Spinal cord (tissue), 10 donors: ENCODE data around the gene SF3B3. TPM values are rescaled to one million over a fixed set of nuclear protein-coding genes. Genes with fewer than 3 reads are reported as not detected.

Source experiments
- DNase-seq, 6 donors: peaks; one replicate each; pipeline versions ENCODE4 v3.0.0 to v3.0.0-alpha.2; 2013 to 2015; ENCODE audit warnings: low spot score in 6 of 6, low read depth in 4 of 6
- H3K27ac ChIP-seq: one replicate; pipeline ENCODE4 v1.5.1; 2013; ENCODE audit warnings: low read depth, low read length, control low read depth
- H3K27me3 ChIP-seq: one replicate; pipeline ENCODE4 v1.6.1; 2013; ENCODE audit warnings: low read length; ENCODE audit not compliant: control insufficient read depth, insufficient read depth
- H3K36me3 ChIP-seq: one replicate; pipeline ENCODE4 v1.6.1; 2013; ENCODE audit warnings: low read length; ENCODE audit not compliant: control insufficient read depth, insufficient read depth
- H3K4me1 ChIP-seq: one replicate; pipeline ENCODE4 v1.6.1; 2013; ENCODE audit warnings: low read length; ENCODE audit not compliant: control insufficient read depth, insufficient read depth
- H3K4me3 ChIP-seq: one replicate; pipeline ENCODE4 v1.5.1; 2013; ENCODE audit warnings: low read depth, low read length, control low read depth
- H3K9me3 ChIP-seq: one replicate; pipeline ENCODE4 v1.6.1; 2013; ENCODE audit warnings: low read length; ENCODE audit not compliant: control insufficient read depth, insufficient read depth
- whole genome bisulfite sequencing: methylation state at CpG from one replicate; pipeline ENCODE4 v1.1.5; 2013; ENCODE audit warnings: missing lambda C conversion rate; ENCODE audit not compliant: insufficient coverage; 5-methylcytosine and 5-hydroxymethylcytosine counted together
- polyA plus RNA-seq, 2 donors: library from polyadenylated mRNA; unstranded; fragments of 120-200 nt; gene quantifications; one replicate each; pipeline ENCODE4 v1.2.1, GENCODE V29; 2013; ENCODE audit not compliant: insufficient read length in 2 of 2
- total RNA-seq, 2 donors: library from RNA; depleted of rRNA in 1 of 2; stranded (reverse); fragments of 120-200 nt in 1 of 2; fragments of >200 nt in 1 of 2; gene quantifications; one replicate each; pipeline versions ENCODE4 v1.2.3 to v1.2.4, GENCODE V29; 2013 to 2014
- donor health status: healthy.

SF3B3 gene
- total and polyA plus RNA-seq, 4 donors = 111 to 291 (median 211) TPM

- H3K4me1 ChIP-seq = peaks cover 12% of the 10 kb centered on the region
- no peak overlapping the region for H3K4me3 ChIP-seq
- DNase-seq = no peak
- no peaks in the 10 kb centered on the region for H3K36me3 ChIP-seq
- no peaks in the 10 kb centered on the region for H3K9me3 ChIP-seq
- 75% methylated on average over 1 of the region's 1 CpG for WGBS
- no peaks in the 10 kb centered on the region for H3K27me3 ChIP-seq
- H3K27ac ChIP-seq = no peak overlapping the region
These were observed 69.9 kb downstream of the SF3B3 start for GRCh38 chr16:70593544-70593943.

GRCh38 chr16:70594569-70594968, 71.0 kb downstream of the SF3B3 start:
- Histone ChIP-seq H3K9me3 (no peaks in the 10 kb centered on the region), H3K4me1 (peaks cover 12% of the 10 kb centered on the region), H3K27me3 (no peaks in the 10 kb centered on the region), H3K27ac (no peak overlapping the region), H3K36me3 (no peaks in the 10 kb centered on the region), H3K4me3 (no peak overlapping the region)
- DNase-seq = no peak

GRCh38 chr16:70597135-70597835, 73.7 kb downstream of the SF3B3 start:
- H3K4me3 ChIP-seq = no peak overlapping the region
- H3K27ac ChIP-seq = no peak overlapping the region
- H3K36me3 ChIP-seq = no peaks in the 10 kb centered on the region
- H3K4me1 ChIP-seq = no peaks in the 10 kb centered on the region
- WGBS = 94% methylated on average over 2 of the region's 4 CpGs
- no peaks in the 10 kb centered on the region for H3K27me3 ChIP-seq
- no peaks in the 10 kb centered on the region for H3K9me3 ChIP-seq
- no peak for DNase-seq

- 58% methylated on average over 3 of the region's 6 CpGs for WGBS
- Histone ChIP-seq H3K36me3 (no peaks in the 10 kb centered on the region), H3K27me3 (no peaks in the 10 kb centered on the region), H3K9me3 (no peaks in the 10 kb centered on the region), H3K27ac (no peak overlapping the region), H3K4me3 (no peak overlapping the region), H3K4me1 (no peaks in the 10 kb centered on the region)
- no peak for DNase-seq
These were observed 75.4 kb downstream of the SF3B3 start for GRCh38 chr16:70598937-70599503.

GRCh38 chr16:70600730-70601129, 77.1 kb downstream of the SF3B3 start:
- no peaks in the 10 kb centered on the region for H3K4me1 ChIP-seq
- DNase-seq = no peak
- H3K4me3 ChIP-seq = no peak overlapping the region
- no peak overlapping the region for H3K27ac ChIP-seq
- no peaks in the 10 kb centered on the region for H3K9me3 ChIP-seq
- 76% methylated on average over 3 of the region's 3 CpGs for WGBS
- no peaks in the 10 kb centered on the region for H3K36me3 ChIP-seq
- no peaks in the 10 kb centered on the region for H3K27me3 ChIP-seq

GRCh38 chr16:70601576-70602575, 78.3 kb downstream of the SF3B3 start:
- Histone ChIP-seq H3K9me3 (no peaks in the 10 kb centered on the region), H3K36me3 (no peaks in the 10 kb centered on the region), H3K27me3 (no peaks in the 10 kb centered on the region), H3K27ac (no peak overlapping the region), H3K4me1 (no peaks in the 10 kb centered on the region), H3K4me3 (no peak overlapping the region)
- 81% methylated on average over 5 of the region's 8 CpGs for WGBS
- DNase-seq = no peak

- H3K4me1 ChIP-seq = no peaks in the 10 kb centered on the region
- no peak overlapping the region for H3K4me3 ChIP-seq
- H3K9me3 ChIP-seq = no peaks in the 10 kb centered on the region
- H3K36me3 ChIP-seq = no peaks in the 10 kb centered on the region
- no peaks in the 10 kb centered on the region for H3K27me3 ChIP-seq
- no peak for DNase-seq
- no peak overlapping the region for H3K27ac ChIP-seq
- 64% methylated on average over 8 of the region's 8 CpGs for WGBS
These were observed 79.2 kb downstream of the SF3B3 start for GRCh38 chr16:70602831-70603230.

- no peak overlapping the region for H3K4me3 ChIP-seq
- no peak for DNase-seq
- WGBS = 73% methylated on average over 6 of the region's 8 CpGs
- no peaks in the 10 kb centered on the region for H3K27me3 ChIP-seq
- no peaks in the 10 kb centered on the region for H3K36me3 ChIP-seq
- H3K4me1 ChIP-seq = no peaks in the 10 kb centered on the region
- no peaks in the 10 kb centered on the region for H3K9me3 ChIP-seq
- H3K27ac ChIP-seq = no peak overlapping the region
These were observed 81.0 kb downstream of the SF3B3 start for GRCh38 chr16:70604407-70605282.

GRCh38 chr16:70605283-70605657, 81.7 kb downstream of the SF3B3 start:
- WGBS = 73% methylated on average over 1 of the region's 1 CpG
- H3K27me3 ChIP-seq = no peaks in the 10 kb centered on the region
- H3K4me3 ChIP-seq = no peak overlapping the region
- no peak overlapping the region for H3K27ac ChIP-seq
- peaks cover 2% of the 10 kb centered on the region for H3K4me1 ChIP-seq
- H3K9me3 ChIP-seq = no peaks in the 10 kb centered on the region
- H3K36me3 ChIP-seq = no peaks in the 10 kb centered on the region
- DNase-seq = no peak
